NK-92 (cell line): ENCODE data around the gene PEX14.

ENCODE experiments used
- DNase-seq: peaks from one replicate; lab custom pipeline; 2025; ENCODE audit not compliant: unreplicated experiment; lab: John Stamatoyannopoulos, UW

PEX14 gene

GRCh38 chr1:10631811-10632593, 157.3 kb downstream of the PEX14 start:
- no peak for DNase-seq

GRCh38 chr1:10632691-10633090, 157.9 kb downstream of the PEX14 start:
- DNase-seq = no peak

GRCh38 chr1:10633416-10633815, 158.7 kb downstream of the PEX14 start:
- no peak for DNase-seq

DNA sequence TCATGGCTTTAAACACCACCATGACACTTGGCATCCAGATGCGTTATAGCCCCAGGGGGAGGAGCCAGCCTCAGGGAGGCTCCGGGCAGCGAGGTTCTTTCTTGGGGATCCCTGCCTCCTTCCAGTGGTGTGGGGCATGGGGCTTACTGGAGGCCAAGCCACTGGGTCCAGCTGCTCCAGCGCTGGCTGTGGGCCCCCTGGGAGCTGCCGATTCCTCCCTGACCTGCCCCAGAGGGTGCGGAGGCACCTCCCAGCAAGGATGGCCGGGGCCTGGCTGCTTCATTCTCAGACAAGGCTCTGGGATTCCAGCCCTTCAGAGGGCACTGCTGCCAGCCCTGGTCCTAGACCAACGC, 159.3 kb downstream of the PEX14 start:
- DNase-seq = no peak

DNA sequence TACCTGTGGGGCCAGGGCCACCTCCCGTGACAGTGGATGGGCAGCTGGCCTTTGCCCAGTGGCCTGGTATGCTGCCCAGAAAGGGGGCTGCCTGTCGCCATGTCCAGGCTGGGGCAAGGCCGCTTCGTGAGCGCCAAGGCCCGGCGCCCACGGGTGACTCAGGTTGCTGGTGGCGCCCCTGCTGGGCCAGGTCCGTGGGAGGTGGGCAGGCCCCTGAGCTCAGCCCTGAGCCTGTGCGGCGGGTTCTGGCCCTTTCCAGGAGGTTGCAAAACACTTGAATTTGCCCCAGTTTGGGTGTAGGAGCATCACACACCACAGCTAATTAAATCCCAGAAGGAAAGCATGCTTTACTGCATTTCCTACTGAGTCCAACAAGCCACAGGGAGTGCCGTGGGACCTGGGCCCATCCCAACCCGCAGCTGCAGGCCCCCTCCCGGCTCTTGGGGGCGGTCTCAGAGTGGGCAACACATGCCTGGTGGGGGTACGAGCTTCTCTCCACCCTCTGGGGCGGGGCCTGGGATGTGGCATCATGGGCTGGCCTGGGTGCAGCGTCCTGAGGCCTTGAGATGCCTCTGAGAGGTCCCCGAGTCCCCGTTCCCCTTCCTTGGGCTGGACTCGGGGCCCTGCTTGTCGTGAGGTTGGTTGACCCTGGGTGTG, 159.8 kb downstream of the PEX14 start:
- DNase-seq = no peak

GRCh38 chr1:10635085-10635896, 160.5 kb downstream of the PEX14 start:
- DNase-seq = no peak

DNA sequence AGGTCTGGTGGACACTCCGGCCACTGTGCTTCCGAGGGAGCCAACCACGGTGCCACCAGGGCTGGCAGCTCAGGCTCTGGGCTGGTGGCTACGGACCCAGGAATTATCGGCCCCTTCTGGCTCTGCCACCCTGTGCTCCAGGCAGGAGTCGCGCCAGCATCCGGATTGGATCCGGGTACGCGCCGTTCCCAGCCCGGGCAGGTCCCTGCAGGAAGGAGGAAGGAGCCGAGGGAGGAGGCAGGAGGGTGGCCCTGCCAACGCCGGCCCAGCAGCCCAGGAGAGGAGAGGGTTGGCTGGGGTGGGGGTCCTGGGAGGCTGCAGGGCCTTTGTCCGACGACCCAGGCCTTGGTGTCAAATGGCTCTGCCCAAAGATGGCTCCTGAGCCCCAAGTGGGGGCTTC, 161.2 kb downstream of the PEX14 start:
- DNase-seq = no peak

GRCh38 chr1:10637400-10637799, 162.7 kb downstream of the PEX14 start:
- DNase-seq = no peak

DNA sequence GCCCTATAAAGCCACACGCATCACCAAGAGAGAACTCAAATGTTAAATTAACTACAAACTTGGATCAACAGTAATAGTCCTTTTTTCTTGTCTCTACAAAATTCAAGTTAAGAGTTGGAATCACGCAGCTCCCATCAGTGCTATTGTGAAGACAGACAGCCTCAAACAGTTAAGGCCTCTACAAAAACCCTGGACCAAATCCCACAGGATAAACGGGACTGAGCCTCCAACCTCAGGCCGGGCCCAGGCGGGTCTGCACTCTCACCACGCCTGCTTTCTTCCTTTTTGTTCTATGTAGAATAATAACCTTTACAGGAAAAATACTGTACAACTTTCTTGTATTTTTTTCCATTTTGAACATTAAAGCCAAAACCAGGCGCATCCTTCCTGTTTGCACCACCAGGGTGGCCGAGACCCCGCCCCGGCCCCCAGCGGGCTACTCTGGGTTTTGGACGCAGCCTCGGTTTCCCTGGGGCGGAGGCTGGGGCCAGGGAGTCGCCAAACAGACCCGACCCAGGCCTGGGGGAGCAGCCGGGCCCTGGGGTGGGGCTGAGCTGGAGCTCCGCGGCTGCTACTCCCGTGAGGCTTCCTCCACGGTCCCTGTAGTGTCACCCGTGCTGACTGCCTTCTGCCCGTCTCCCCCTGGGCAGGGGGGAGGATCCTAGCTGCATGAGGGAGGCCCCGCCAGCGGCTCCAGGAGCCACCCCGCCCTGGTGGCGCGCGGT, 163.2 kb downstream of the PEX14 start:
- DNase-seq = no peak

GRCh38 chr1:10638559-10639005, 163.8 kb downstream of the PEX14 start:
- DNase-seq = no peak

GRCh38 chr1:10639011-10639774, 164.4 kb downstream of the PEX14 start:
- DNase-seq = no peak

- no peak for DNase-seq
Observed at GRCh38 chr1:10639775-10640578, 165.2 kb downstream of the PEX14 start.

GRCh38 chr1:10640843-10641553, 166.2 kb downstream of the PEX14 start:
- DNase-seq = no peak

GRCh38 chr1:10641976-10642375, 167.2 kb downstream of the PEX14 start:
- no peak for DNase-seq

DNA sequence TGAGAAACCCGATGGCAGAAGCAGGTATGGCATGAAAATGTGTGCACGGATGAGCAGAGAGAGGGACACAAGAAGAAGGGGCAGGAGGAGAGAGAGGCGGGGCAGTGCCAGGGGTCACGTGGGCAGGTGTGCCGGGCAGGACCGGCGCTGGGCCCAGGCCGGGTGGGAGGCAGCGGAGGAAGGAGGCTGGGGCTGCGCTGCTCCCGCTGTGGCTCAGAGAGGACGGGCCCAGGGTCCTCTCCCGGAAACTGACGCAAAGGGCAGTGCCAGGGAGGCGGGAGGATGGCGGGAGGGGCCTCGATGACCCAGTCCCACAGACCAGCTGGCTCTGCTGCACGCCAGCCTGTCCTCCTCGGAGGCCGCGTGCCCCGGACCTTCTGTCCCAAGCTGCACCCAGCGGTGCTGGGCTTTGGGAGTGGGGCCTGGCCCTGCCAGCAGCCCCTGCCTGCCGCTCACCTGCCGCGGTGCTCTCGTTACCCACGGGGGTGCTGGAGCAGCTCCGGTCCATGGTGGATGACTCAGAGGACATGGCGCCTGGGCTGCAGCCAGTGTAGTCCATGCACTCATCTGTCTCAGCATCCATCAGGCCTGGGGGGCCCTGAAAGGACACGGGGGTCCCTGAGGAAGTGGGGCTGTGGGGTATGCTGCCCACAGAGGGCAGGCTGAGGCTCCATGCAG, 167.8 kb downstream of the PEX14 start:
- DNase-seq = no peak

DNA sequence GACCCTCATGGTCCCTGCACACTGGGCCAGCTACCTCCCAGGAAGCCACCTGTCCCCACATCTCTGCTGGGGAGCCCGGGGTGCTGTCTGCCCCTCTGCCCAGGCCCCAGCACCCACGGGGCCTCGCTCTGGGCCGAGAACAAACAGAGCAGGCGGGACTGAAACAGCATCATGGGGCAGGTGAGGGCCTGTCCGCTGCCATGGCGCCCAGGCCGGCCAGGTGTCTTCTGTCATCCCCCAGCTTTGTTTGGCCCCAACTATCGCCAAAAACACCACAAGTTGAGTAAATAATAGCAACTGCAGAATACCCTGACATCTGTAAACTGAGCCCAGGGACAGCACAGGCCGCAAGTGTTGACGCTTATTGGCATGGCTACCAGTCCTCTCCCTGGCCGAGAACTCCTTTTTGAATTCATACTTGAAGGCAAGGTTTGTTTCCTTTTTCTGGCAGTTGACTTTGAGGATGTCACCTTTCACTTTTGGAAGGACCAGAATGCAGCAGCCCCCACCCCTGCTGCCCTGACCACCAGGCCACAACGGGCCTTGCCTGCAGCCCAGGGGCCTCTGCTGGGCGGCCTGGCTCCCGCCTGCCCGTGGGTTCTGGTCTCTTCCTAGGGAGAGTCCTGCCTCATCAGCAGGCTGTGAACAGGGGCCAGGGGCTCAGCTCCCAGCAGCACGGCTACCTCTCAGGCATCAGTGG, 169.0 kb downstream of the PEX14 start:
- no peak for DNase-seq

DNA sequence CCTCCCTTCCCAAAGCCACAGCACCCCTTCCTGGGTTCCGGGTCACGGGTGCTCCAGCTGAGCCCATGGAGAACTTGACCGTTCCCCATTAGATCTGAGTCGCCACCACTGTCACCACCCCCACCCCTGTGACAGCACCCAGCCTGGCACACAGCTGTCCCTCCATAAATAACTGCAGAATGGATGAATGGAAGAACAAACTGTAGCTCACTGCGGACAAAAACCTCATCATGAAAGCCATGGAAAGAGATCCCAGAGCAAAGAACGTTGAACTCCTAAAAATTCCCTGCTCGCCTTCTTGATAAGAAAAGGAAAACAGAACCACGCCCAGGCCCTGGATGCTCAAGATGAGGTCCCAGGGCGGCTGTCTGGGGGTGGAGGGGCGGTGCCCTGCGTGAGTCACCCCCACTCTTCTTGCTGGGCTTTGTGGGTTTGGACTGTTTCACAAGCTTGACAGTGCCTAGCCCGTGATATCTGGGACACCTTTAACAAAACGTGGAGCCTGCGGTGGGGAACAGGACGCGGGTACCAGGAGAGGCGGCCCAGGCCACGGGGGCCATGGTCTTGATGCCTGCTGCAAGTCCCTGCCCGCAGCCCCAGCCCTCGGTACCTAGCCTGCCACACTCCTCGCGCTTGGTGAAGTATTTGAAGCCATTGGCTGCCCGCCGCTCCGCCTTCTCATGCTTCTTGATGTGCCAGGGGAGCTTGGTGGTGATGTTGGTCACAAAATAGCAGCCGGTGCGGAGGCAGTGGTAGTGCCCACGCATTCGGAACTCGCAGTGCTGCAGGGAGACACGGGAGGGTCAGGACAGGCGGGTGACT, 169.8 kb downstream of the PEX14 start:
- no peak for DNase-seq
